COLO668 (cell line): Measurements from ENCODE around the gene VTI1A.
"Not testable (repeated sequence)": the region's sequence is repeated elsewhere in the genome, so short reads cannot be mapped to it uniquely, and the experiment has no call there.

Source experiments
- DNase-seq: peaks from one replicate; lab custom pipeline; 2025; ENCODE audit not compliant: unreplicated experiment; lab: John Stamatoyannopoulos, UW

VTI1A gene

DNA sequence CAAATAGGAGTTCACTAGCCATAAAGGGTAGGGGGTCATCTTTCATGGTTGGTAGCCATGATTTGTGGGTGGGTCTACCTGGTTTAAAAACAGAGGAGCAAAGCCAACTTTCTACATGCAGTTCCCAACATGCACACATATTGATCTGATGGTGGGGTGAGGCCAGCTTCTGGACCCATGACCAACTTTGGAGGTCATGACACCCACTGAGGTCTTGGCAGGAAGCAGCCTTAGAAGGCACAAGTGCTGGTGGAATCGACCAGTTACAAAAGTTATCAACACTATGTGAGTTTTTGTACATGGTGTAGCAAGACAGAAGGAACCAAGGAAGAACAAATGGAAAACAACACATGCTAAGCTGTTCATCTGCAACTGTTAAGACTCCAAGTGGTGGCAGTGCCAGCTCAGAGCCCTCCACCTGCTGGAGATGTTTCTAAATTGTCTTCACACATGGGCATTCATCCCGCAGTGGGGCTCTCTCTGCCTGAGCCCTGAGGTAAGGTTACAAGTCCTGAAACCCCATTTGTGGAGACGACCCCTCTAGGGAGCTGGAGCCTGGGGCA is 401.9 kb downstream of the VTI1A start:
- no peak for DNase-seq

DNA sequence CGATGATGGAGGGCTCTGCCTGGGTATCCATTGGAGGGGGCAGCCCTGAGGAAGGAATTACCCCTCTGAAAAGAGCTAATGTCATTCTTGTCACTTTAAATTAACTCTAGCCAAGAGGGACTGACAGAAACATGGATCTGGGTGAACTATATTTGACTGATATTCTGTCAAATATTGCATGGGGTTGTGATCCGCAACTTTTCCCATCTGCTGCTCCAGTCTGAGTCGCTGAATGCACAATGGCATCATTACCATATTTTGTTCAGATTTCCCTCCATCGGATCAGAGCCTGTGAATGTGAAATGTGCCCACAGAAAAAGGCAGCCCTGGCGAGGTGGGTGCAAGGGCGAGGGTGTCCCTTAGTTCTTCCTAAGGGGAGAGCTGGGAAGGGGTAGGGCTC is 402.5 kb downstream of the VTI1A start:
- DNase-seq, result no peak

DNA sequence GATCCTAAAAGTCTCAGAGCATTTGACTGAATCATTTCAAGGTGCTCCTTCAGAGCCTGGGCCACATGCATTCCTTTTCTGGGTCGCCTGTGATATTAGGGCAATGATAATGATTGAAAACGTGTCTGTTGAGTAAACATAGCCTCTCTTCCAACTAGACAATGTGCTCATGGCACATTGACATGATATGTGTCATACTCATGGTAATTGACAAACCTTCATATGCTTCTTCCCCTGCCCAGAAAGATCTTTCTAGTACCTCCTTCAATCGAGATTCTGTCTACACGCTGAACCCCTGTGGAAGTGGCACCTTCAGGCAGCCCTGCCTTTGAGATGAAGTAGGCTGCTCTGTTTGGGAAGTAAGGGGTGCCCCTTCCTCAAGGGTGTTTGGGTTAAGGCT is 404.2 kb downstream of the VTI1A start:
- DNase-seq, result no peak

DNA sequence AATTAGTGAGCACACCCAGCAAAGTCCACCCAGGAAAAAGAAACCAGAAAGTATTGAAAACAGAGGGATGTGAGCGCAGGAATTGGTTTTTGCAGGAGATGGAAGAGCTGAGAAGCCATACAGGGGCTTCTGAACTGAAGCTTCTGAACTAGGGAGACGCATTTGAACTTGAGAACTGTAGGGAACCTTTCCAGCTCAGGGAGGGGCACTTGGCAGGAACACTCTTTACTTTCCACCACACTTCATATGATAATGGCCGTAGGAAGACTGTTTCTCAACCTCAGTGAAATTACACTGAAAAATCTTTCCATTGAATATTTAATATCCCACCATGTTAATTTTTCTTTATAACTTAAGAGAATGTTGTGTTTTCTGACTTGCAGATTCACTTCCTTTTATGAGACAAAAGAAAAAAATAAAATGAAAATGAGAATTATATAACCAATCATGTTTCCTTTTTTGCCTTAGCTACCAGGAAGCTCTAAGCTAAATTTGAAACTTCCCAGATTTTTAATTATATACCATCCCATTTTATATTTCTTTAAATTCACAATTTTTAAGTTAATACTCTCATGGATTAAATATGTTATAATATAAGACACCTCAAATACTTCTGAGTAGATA is 404.7 kb downstream of the VTI1A start:
- DNase-seq, result no peak

DNA sequence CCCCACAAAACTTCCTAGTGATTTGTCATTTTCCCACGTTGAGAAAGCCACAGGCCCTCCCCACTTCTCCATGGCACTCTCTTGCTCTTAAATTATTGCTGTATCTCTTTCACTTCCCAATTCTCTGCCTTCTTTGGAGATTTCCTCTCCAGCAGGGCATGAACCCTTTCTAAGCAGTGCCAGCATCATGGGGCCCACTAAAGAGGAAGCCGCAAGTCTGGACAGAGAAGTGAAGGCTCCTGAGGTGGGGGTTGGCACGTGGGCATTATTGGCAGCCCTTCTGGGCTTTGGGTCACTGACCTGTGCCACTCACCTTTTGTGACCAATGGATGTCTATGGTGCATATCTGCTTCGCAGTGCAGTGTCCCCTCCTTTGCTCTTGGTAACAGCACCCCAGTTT is 405.3 kb downstream of the VTI1A start:
- DNase-seq, result no peak

DNA sequence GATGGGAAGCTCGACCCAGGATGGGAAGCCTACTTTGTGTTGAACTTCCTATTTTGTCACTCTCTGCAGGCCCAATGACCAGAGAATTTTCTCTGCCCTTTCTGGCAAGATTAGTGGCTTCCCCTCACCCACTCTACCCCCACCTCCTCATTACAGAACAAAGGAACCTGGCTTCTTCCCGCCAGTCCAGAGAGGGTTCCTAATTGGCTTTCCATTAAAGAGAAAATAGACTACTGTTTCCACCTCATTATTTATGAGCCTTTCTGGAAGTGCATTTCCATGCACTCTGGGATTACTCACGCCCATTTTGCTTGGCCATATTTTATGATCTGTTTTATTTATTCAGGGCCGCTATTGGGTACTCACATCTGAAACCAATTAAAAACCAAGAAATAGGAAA is 408.1 kb downstream of the VTI1A start:
- DNase-seq, result no peak

DNA sequence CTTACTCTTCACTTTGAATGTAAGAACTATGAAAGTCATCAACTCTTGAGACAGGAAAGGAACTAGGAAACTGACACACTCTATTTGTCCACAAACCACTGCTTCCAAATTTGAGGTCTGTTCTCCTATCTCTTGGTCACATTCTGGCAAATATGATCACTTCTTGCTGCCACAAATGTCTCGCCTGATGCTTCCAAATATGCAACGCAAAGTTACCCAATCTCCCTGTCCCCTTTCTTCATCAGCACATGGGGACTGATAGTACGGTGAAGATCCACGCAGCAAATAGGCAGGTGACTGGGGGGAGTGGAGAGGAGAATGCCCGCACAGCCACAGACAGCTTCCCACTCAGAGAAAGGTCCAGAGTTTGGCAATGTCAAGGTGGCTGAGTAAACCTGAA is 410.5 kb downstream of the VTI1A start:
- no peak for DNase-seq

DNA sequence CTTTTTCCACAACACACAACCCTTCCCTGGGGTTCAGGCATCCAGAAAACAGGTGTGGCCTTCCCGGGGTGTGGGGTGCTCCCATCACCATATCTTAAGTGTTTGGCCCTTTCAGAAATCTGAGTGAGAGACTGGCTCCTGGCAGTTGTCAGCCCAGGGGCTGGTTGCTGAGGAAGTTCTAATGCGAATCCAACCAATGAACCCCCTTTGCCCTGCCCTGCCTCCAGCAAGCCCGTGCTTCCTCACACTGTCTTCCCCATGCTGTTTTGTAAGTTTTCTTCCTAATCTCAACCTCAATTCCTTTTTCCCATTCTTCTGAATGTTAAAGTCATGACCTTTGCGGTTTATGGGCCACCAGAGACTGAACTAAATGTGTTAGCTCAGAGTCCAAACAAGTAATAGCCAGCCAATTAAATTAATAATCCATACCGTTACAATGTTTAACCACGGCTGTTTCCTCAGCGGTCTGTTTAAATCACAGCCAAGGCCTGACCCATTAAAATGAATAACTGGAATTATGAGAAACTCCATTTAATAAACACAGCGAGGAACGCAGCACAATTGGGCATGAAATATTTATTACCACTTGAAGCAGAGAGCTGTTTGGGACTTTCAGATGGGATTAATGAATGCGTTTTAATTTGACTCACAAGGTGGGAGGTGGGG is 412.1 kb downstream of the VTI1A start:
- DNase-seq, result no peak

DNA sequence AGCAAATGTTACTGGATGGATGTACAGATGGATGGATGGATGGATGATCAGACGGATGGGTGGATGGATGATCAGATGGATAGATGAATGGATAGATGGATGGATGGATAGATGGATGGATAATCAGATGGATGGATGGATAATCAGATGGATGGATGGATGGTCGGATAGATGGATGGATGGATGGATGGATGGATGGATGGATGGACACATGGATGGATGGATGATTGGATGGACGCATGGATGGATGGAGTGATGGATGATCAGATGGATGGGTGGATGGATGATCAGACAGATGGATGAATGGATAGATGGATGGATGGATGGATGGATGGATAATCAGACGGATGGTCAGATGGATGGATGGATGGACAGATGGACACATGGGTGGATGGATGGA is 412.8 kb downstream of the VTI1A start:
- DNase-seq, result no peak

DNA sequence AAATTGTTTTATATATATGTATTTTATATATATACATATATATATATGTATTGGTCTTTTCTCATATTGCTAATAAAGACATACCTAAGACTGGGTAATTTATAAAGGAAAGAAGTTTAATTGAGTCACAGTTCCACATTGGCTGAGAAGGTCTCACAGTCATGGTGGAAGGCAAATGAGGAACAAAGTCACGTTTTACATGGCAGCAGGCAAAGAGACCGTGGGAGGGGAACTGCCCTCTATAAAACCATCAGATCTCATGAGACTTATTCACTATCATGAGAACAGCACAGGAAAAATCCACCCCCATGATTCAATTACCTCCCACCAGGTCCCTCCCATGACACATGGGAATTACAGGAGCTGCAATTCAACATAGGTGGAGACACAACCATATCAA is 416.4 kb downstream of the VTI1A start:
- not testable (repeated sequence) for DNase-seq
